ENCODE results near the gene NDUFS7. TPM values are rescaled to one million over a fixed set of nuclear protein-coding genes. Genes with fewer than 3 reads are reported as not detected.
"Not testable (repeated sequence)": the region's sequence is repeated elsewhere in the genome, so short reads cannot be mapped to it uniquely, and the experiment has no call there.

The NDUFS7 gene
- total RNA-seq, 1 experiment from 2014 or later, result 99.3 TPM

DNA sequence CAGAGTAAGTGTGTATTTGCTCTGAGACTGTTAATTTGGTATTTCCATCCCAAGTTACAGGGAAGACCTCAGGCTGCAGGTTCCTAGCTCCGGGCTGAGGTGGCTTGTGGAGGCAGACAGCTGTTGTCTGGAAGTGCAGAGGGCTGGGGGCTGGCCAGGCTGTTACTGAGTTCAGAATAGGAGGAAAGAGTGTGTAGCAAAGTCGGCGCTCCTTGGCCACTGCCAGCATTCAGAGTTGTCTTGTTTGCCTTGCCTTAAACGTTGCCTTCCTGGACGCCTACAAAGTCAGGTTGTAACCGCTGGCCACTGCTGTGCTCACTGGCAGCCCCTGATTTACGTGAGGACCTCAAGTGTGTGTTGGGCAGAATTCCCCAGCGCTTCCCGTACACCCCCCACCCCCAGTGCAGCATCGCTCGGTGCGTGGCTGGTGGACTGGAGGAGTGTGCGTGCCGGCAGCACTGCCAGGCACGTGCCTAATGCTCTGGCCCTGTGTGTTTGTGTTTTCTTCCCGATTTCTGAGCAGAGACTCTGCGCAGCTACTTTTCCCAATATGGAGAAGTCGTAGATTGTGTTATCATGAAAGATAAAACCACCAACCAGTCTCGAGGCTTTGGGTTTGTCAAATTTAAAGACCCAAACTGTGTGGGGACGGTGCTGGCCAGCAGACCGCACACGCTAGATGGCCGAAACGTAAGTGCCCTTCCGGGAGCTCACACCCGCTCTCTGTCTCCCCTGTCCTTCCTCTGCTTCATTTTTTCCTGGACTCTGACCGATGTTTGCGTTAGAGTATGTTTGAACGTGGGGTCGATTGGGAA is 34.2 kb downstream of the NDUFS7 start:
- DNase-seq (ENCODE audit: low read depth), result no peak

DNA sequence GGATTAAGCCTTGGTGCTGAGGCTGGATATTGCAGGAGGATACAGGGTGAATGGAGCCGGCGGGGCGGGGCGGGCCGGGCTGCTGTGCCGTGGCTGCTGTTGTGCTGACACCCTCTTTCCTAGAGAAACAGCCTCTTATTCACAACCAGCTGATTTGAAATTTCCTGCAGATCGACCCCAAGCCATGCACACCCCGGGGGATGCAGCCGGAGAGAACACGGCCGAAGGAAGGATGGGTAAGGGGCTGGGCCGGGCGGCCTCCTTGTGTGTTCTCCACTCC is 34.7 kb downstream of the NDUFS7 start:
- DNase-seq (ENCODE audit: low read depth), result no peak

DNA sequence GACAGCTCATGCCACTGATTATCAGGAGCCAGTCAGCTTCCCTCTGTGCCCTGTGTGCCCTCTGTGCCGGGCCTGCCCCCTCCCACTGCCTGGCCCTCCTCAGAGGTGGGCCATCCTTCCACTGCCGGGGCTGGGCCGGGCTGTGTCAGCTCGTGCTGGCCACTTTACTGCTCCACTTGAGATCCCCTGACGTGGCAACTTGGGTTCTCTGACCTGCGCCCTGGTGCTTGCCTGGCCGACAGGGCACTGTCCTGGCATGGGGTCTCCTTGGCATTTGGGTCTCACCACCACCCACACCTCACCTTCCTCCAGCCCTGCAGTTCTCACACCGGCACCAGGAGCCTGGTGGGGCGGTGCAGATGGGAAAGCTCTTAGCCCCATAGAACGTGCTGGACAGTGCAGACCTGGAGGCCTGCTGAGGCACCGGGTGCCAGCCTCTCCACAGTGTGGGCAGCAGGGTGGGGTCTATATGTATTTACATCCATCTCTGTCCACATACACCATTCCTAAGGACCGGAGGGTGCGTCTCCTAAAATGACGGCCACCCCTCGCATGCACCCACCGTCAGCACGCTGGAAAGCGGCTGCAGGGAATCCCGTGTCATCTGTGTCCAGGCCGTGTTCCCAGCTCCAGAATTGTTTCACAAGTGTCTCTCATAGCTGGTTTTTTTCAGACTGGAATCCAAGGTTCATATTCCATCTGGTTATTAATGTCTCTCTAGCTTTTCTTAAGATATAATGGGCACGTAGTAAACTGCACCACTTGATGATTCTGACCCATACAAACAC is 35.4 kb downstream of the NDUFS7 start:
- DNase-seq (ENCODE audit: low read depth), result no peak

DNA sequence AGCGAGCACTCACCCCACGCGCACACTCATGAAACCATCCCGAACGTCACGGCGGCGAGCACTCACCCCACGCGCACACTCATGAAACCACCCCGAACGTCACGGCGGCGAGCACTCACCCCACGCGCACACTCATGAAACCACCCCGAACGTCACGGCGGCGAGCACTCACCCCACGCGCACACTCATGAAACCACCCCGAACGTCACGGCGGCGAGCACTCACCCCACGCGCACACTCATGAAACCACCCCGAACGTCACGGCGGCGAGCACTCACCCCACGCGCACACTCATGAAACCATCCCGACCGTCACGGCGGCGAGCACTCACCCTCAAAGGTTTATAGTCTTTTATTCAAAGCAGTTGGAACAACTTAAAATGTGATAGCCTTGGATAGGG is 36.4 kb downstream of the NDUFS7 start:
- not testable (repeated sequence) for DNase-seq (ENCODE audit: low read depth)

DNA sequence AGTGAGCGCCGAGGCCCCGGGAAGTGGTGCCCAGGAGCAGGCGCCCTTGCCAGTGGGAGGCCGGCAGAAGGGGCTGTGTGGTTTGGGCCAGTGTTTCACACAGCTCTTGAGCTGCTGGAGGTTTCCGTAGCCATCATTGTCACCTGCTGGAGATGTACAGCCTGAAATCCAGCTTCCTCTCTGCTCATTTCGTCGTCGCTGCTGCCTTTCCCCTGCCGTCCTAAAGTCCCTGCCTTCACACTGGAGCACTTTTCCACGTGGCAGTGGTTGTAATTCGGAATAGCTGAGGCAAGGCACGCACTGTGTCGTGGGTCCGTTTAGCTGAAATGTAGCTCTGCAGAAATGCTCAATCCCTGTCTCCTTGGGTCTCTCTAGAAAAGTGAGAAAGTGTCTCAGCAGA is 36.9 kb downstream of the NDUFS7 start:
- no peak for DNase-seq (ENCODE audit: low read depth)

DNA sequence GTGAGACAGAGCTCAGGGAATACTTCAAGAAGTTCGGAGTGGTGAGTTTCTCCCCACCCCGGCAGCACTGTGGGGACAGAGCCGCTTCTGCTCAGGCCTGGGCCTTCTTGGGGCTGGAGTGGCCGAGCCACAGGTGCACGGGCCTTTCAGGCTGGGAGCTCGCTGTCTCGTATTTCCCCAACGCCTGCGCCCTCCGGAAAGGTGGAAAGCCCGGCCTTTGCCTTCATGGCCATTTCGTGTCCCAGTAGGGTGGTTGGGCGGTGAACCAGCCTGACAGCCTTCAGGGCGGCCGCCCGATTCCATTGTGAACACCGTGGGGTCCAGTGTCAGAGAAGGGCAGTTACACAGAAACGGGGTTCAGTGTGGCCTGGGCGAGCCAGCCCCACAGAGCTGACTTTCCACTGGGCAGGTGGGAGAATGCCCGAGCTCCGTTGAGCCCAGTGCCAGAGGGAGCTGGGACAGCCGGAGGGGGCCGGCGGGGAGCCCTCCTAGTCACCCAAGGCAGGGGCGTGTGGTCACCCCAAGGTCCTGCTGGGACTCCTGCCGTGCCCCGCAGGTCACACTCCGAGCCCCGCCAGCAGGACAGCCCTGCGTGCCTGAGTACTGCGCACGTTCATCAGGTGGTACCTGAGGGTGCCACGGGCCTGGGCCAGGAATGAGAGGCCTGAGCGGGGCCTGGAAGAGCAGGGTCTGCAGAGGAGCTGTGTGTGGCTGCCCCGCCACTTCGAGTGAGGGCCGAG is 37.7 kb downstream of the NDUFS7 start:
- no peak for DNase-seq (ENCODE audit: low read depth)

DNA sequence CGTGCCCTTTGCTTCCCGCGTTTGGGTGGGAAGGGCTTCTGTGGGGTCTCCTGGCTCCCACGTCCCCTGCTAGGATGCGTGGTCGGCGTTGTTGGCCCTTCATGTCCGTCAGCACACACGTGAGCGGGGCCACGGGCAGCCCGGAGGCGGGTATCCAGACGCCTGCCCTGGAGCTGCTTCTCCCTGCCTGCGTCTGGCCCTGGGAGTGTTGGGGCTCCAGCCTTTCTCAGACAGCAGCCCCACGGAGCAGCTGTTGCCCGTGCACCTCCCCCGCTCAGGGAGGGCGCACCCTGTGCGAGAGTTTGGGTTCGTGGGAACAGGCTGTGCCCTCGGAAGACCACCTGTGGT is 38.2 kb downstream of the NDUFS7 start:
- no peak for DNase-seq (ENCODE audit: low read depth)

DNA sequence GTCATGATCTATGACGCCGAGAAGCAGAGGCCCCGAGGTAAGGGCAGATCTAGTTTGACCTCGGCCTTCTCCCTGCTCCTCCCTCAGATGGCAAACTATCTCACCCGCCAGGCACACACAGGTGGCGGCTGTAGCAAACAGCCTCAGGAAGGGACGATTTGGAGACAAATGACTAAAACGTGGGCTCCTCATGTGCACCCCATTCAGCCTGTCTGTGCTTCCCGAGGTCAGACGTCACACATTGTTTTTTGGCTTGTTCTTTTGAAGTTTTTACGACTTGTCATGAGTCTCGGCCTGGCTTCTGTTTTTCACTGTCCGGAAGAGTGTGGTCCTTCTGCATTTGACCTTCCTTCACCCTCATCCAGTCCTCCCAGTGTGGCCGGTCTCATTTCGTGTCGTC is 38.7 kb downstream of the NDUFS7 start:
- no peak for DNase-seq (ENCODE audit: low read depth)

DNA sequence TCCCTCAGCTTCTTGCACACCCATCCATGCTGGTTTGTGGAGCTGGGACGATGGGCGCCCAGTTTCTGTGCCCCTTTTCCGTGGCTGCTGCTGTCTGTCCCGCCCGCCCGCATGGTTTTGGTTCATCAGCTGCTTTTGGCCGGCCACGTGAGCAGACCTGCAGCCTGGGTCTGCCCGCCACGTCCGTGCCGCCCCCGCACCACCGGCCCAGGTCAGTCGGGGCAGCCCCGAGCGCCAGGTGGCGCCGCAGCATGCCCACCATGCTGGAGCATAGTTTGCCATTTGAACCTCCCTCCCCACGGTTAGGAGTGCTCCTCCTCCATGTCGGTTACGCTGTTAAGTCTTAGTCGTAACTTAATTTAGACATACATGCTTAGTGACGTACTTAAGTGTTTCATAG is 39.2 kb downstream of the NDUFS7 start:
- DNase-seq (ENCODE audit: low read depth), result no peak

DNA sequence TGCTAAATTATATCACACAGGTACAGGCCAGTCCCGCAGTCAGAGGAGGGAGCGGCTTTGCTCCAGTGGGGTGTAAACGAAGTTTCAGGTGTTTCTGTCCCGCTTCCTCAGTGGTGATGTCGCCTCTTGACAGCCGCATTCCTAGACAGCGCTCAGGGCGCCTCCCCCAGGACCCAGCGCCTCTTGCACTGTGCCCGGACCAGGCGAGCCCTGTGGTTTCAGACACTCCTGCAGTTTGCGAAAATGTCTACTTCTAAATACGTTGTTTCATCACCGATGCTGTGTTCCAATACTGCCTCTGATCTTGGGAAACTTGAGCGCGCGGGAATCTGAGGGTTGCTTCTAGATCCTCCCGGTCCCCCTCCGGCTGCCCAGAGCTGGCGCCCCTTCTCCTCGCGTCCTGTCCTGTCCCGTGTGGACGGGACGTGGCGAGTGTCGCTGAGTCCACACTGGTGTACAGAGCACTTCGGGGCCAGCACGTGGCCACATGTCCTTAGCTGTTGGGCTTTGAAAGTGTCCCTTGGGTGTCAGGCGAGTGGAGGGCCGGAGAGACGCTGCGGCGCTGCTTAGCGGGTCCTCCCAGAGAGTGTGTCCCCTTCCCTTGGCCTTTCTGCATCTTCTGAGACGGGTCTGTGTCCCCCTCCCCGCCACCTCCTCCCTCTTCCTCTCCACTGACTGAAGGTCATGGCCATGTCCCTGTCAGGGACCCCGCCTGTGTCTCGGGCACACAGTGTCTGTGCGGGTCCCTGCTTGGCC is 39.9 kb downstream of the NDUFS7 start:
- DNase-seq (ENCODE audit: low read depth), result no peak

DNA sequence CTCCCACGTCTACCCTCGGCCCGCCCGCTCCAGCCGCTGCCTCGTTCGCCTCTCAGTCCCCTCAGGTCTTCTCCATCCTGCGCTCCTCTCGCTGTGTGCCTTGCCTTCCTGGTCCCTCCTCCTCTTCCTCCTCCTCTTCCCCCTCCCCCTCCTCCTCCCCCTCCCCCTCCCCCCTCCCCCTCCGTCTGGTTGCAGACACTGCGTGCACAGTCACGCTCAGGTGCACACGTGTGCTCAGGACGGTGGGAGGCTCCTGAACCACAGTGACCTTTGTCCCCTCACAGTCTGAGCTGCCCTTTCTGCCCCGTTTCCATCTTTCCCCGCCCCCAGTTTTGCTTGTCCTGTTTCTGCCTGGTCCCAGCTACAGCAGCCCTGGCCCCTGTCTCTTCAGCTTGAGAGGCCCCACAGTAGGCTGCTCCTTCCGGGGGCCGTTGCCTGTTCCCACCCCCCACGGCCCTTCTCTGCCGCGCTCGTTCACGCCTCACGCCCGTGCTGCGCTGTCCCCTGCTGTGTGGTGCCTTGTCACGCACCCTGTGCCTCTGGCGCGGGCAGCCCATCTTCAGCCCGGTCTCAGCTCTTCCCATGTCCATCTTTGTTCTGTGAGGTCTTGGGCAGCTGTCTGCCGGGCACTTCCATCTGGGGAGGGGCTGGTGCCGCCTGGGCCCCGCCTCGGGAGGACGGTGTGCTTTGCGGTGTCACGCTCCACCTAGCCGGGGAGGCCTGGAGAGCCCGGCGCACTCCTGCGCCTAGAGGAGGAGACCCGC is 40.7 kb downstream of the NDUFS7 start:
- no peak for DNase-seq (ENCODE audit: low read depth)

DNA sequence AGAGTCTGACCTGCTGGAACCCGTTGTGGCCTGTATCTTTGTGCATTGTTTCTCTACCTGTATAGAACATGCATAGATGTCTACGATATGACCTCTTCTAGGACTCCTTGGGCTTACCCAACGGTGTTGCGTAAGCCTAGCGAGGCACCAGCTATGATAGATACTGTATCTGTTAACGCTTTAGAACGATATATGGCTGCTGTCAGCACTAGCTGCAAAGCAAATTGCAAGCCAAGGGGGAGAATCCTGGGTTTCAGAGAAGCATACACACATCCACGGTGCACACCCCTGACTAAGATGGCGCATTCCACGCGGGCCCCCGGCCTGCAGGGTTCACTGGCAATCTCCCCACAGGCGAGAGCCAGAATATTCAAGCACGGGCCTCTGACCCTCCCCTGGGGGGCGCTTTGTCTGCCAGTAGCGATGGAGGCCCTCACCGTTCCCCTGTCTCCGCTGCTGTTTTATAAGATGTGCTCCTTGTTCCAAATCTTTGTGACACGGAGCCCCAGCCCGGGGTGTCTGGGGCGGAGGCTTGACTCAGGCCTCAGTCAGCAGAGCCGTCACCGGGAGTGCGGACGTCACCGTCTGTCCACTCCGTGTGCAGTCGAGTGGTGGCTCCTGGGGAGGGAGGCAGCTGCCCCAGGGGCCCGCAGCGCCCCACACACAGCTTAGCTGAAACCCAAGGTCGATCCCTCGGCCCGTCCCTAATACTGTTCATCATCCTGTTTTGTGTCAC is 41.6 kb downstream of the NDUFS7 start:
- no peak for DNase-seq (ENCODE audit: low read depth)

DNA sequence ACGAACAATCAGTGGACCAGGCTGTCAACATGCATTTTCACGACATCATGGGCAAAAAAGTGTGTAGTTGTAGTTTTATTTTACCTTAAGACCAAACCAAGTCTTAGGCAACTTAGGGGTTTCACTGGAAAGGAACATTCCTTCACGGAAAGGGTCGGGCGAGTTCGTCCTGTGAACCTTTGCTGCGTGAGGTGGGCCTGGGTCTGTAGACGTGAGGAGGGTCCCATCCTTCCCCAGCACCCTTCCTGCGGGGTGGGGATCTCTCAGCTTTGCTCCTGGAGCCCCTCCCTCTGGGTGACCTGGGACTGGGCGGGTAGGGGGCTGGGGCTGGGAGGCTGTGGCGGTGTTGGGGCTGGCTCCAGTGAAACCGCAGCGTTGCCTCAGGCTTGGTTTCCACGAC is 42.2 kb downstream of the NDUFS7 start:
- DNase-seq (ENCODE audit: low read depth), result no peak

DNA sequence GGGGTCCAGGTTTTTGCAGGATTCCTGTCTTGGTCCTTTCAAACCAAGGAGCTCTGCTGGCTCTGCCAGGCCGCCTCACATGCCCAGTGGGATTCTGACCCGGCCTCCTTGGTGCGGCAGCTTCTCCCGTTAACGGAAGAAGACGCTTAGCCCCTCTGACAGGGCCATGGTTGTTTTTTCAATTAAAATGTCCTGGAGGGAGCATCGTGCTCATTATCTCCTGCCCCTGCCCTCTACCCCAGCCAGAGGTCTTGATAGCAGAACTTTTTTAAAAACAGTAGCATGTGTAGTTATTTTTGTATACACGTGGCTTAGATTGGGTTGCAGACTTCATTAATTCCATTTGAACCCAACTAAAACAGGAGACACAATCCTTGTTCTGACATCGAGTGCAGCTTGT is 43.0 kb downstream of the NDUFS7 start:
- no peak for DNase-seq (ENCODE audit: low read depth)

DNA sequence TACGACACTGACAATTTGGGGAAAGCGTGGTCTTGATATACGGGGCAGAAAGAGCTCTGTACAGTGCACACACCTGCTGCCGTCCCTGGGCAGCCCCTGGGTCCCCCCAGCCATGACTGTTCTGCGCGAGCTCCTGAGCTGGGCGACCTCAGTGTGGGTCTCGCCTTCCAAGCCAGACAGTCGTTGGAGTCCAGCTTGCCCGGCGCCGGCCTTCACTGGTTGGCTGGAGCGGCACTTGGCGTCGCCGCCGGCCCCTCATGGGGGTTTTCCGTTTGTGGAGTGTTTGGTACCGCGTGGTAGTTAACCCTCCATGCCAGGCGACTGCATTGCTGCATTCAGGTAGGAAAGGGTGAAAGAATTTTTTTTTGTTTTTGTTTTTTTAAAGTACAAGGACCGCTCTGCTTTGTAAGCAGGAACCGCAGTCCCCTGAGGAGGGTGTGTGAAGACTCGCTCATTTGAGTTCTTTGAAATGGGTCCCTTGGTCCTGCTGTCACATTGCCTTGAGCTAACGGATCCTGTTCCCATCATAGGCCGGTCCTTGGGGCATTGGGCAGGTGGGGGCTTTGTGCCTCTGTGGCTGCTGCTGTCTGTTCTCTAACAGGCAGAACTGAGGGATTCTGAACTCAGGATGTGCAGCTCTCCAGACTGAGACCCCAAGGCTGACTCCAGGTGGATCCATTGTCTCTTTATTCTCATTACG is 43.7 kb downstream of the NDUFS7 start:
- DNase-seq (ENCODE audit: low read depth), result no peak

DNA sequence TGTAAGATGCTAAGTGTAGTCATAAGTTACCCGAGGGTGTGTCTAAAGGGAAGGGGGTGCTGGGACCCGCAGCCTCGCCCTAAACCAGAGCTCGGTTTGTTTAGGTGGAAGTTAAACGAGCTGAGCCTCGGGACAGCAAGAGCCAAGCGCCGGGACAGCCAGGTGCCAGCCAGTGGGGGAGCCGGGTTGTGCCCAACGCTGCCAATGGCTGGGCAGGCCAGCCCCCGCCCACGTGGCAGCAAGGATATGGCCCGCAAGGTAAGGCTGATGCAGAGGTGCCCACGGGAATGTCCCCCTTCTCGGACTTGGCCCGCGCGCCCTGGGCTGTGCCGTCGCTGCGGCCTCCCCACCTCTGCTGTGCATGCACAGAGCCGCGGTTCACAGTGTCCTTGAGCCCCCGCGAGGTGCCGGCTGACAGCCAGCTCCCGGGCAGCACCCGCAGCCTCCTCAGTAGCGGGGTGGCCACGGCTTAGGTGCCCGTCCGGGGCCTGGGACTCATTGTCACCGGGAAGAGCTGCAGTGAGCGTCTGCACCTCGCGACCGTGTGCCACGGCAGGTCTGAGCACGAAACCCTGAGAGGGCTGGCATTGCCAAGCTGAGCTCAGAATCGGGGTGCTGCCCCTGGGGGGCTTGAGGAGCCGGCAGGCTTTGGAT is 45.2 kb downstream of the NDUFS7 start:
- no peak for DNase-seq (ENCODE audit: low read depth)

DNA sequence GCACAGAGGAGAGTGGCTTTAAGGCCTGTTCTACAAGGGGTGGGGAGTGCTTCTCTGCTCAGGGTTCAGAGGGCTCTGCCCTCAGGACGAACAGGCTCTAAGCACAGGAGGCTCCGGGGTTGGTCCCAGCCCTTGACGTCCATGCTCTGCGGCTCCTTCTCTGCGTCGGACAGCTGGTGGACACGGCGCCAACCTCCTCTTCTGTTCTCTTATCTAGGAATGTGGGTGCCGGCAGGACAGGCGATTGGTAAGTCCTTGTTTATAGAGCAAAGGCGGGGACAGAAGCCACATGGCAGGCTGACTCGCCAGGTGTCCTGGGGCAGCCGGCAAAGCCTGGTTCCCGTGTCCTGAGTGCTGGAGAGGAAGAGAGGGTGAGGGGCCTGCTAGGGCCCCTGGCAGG is 46.0 kb downstream of the NDUFS7 start:
- DNase-seq (ENCODE audit: low read depth), result no peak

DNA sequence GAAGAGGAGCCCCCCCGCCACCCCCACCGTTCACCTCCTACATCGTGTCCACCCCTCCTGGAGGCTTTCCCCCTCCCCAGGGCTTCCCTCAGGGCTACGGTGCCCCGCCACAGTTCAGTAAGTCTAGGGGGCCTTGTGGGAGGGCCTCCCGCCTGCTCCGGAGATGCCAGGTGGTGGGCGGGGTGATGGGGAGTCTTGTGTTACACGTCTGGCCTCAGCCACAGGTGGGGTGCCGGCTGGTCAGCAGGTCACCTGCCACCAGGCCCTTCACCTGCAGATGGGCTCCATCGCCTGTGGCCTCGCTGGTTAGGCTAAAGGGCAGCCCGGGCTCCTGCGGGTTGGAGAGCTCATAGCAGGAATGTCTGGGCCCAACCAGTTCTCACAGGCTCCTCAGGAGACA is 46.5 kb downstream of the NDUFS7 start:
- no peak for DNase-seq (ENCODE audit: low read depth)

DNA sequence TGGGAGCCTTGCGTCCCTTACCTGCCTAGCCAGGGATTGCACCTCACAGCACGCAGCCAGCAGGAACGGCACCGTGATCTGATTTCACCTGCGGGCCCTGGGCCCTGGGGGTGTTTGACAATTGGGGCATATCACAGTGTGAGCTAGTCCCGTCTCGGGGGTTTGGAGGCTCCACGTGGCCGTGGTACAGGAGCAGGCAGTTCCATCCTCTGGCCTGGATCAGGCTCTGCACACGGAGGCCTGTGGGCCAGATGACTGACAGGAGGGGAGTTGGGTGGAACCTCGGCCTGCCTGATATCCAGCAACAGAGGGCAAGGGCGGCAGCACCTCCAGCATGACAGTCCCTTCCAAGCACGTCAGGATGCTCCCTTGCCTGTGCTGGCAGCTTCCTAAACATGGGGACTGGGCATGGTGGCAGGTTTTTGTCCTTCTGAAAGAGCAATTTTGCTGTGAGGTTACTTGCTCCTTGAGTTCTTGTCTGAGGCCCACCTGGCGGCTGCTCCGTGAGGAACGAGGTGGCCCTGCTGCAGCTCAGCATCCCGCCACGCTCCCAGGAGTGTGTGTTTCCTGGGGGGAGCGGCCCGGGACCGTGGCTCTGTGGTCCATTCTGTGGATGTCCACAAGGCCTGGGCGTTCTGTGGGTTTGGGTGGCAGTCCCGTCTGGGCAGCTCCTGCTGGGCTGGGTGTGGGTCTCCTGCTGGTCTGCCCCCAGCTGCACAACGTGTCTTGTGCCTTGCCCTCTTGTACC is 48.2 kb downstream of the NDUFS7 start:
- no peak for DNase-seq (ENCODE audit: low read depth)
